DND-41 (cell line): ENCODE measurements around the gene CHST3.

Source experiments
- ATAC-seq: fragments of 200-7000 bp; cut with Tn5 transposase; 3 replicates; pipeline ENCODE4 v1.9.1; 2021; ENCODE audit warnings: low read depth; ENCODE audit not compliant: insufficient read depth
- DNase-seq: peaks from one replicate; pipeline ENCODE4 v3.0.0-alpha.2; 2020
- H2AFZ ChIP-seq: 2 replicates; pipeline ENCODE4 v1.6.0; 2012; ENCODE audit warnings: low read depth, low read length
- H3K27ac ChIP-seq: 2 replicates; pipeline ENCODE4 v1.5.1; 2012; ENCODE audit warnings: low read length, inconsistent platforms
- H3K27me3 ChIP-seq: fragments of 200-600 bp; sonication (generic); 2 replicates; pipeline ENCODE4 v1.6.0; 2012; ENCODE audit warnings: low read length, mild to moderate bottlenecking, inconsistent platforms; ENCODE audit not compliant: insufficient read depth, poor library complexity
- H3K36me3 ChIP-seq: 2 replicates; pipeline ENCODE4 v1.5.1; 2012; ENCODE audit warnings: low read length, inconsistent platforms; ENCODE audit not compliant: insufficient read depth
- H3K4me1 ChIP-seq: 2 replicates; pipeline ENCODE4 v1.5.1; 2012; ENCODE audit warnings: mild to moderate bottlenecking, low read length; ENCODE audit not compliant: insufficient read depth
- H3K4me2 ChIP-seq: 2 replicates; pipeline ENCODE4 v1.6.0; 2012; ENCODE audit warnings: mild to moderate bottlenecking, moderate library complexity, low read length, inconsistent platforms; ENCODE audit not compliant: insufficient read depth
- H3K4me3 ChIP-seq, 2 experiments: fragments of 200-600 bp in 1 of 2; shearing (Covaris generic) in 1 of 2; 2 replicates each; pipeline ENCODE4 v1.5.1; 2012 to 2016; ENCODE audit warnings: inconsistent platforms in 2 of 2, low read length in 2 of 2, mild to moderate bottlenecking in 2 of 2, low read depth in 1 of 2, moderate library complexity in 1 of 2
- H3K79me2 ChIP-seq: 2 replicates; pipeline ENCODE4 v1.6.0; 2012; ENCODE audit warnings: low read length, inconsistent platforms; ENCODE audit not compliant: insufficient read depth
- H3K9ac ChIP-seq: 2 replicates; pipeline ENCODE4 v1.6.0; 2012; ENCODE audit warnings: low read depth, mild to moderate bottlenecking, inconsistent platforms, low read length, moderate library complexity
- H3K9me3 ChIP-seq: 2 replicates; pipeline ENCODE4 v1.5.1; 2012; ENCODE audit warnings: low read length, moderate library complexity, mild to moderate bottlenecking, inconsistent platforms; ENCODE audit not compliant: insufficient read depth, severe bottlenecking
- H4K20me1 ChIP-seq: 2 replicates; pipeline ENCODE4 v1.6.0; 2012; ENCODE audit warnings: low read length; ENCODE audit not compliant: insufficient read depth
- CTCF ChIP-seq: IDR thresholded peaks from 2 replicates; pipeline ENCODE4 v1.5.1; 2012; ENCODE audit warnings: borderline replicate concordance, low read length, moderate library complexity, mild to moderate bottlenecking; ENCODE audit not compliant: poor library complexity, severe bottlenecking; ENCODE audit errors: extremely low read depth
- EZH2 ChIP-seq: IDR thresholded peaks from 3 replicates; pipeline ENCODE4 v1.6.1; 2012; ENCODE audit warnings: borderline replicate concordance, low read depth, mild to moderate bottlenecking, moderate library complexity, low read length, inconsistent platforms; ENCODE audit not compliant: severe bottlenecking

CHST3 gene

GRCh38 chr10:71973777-71974488 lies 9.7 kb downstream of the CHST3 start:
- Histone ChIP-seq H3K36me3 (no peaks in the 10 kb centered on the region), H4K20me1 (no peaks in the 10 kb centered on the region), H3K9me3 (no peaks in the 10 kb centered on the region), H3K4me1 (no peaks in the 10 kb centered on the region), H3K79me2 (no peaks in the 10 kb centered on the region), H3K4me2 (no peak overlapping the region), H3K27ac (no peak overlapping the region), H3K4me3 (no peak overlapping the region), H3K9ac (no peak overlapping the region), H2AFZ (no peak overlapping the region), H3K27me3 (peaks cover 7% of the 10 kb centered on the region)
- TF ChIP-seq CTCF, result no peak
- TF ChIP-seq EZH2, result no peak
- DNase-seq (no peak), ATAC-seq (no peak)

- H2AFZ ChIP-seq, result no peak overlapping the region
- no peaks in the 10 kb centered on the region for H3K79me2 ChIP-seq
- H3K9ac ChIP-seq, result no peak overlapping the region
- no peaks in the 10 kb centered on the region for H3K36me3 ChIP-seq
- H3K4me3 ChIP-seq, result no peak overlapping the region
- no peak for TF ChIP-seq EZH2
- no peaks in the 10 kb centered on the region for H3K9me3 ChIP-seq
- peaks cover 7% of the 10 kb centered on the region for H3K27me3 ChIP-seq
- H3K4me2 ChIP-seq, result no peak overlapping the region
- H4K20me1 ChIP-seq, result no peaks in the 10 kb centered on the region
- ATAC-seq (no peak), DNase-seq (no peak)
- H3K4me1 ChIP-seq, result no peaks in the 10 kb centered on the region
- no peak overlapping the region for H3K27ac ChIP-seq
These were observed 10.4 kb downstream of the CHST3 start for GRCh38 chr10:71974489-71975021.

- Histone ChIP-seq H3K4me2 (no peak overlapping the region), H4K20me1 (no peaks in the 10 kb centered on the region), H3K9ac (no peak overlapping the region), H2AFZ (no peak overlapping the region), H3K79me2 (no peaks in the 10 kb centered on the region), H3K4me1 (no peaks in the 10 kb centered on the region), H3K27me3 (peaks cover 7% of the 10 kb centered on the region), H3K36me3 (no peaks in the 10 kb centered on the region), H3K4me3 (no peak overlapping the region), H3K27ac (no peak overlapping the region), H3K9me3 (no peaks in the 10 kb centered on the region)
- TF ChIP-seq EZH2 (no peak), CTCF (no peak)
- DNase-seq (no peak), ATAC-seq (no peak)
These were observed 11.1 kb downstream of the CHST3 start for GRCh38 chr10:71975087-71975870.
